Stimulated activated CD8-positive, alpha-beta memory T cell treated with anti-CD3 and anti-CD28 coated beads, Interleukin-7, amount 100 ng/mL, for 24 hours (primary cell): ENCODE results near the gene SLC9A3.

ENCODE experiments used
- DNase-seq: peaks from one replicate; pipeline ENCODE4 v3.0.0-alpha.2; 2020; ENCODE audit warnings: low read depth

SLC9A3 gene

DNA sequence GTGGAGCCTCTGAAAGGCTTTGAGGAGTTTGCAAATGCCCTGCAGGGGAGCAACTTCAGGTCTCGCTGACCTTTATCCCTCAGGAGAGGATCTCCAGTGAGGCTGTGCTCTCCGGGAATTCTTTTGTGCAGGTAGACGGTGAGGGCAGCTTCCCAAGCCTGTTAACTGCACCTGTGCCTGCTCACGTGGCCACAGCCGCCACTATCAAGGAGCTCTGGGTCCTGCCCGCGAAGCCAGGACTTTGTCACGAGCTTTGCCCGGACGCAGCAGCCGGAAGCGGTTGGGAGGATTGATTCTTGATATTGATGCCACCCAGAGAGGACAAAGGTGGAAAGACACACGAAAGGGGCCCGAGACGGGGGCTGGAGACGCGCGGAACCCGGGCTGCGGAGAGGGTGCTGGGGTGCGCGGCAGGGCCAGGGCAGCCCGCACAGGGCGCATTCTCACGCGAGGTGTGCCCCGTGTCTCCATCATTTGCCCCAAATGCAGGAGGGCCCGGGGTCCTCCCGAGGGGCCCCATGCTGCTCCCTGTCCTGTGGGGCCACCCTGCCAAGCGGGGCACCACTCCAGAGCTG, 18.2 kb downstream of the SLC9A3 start:
- no peak for DNase-seq

DNA sequence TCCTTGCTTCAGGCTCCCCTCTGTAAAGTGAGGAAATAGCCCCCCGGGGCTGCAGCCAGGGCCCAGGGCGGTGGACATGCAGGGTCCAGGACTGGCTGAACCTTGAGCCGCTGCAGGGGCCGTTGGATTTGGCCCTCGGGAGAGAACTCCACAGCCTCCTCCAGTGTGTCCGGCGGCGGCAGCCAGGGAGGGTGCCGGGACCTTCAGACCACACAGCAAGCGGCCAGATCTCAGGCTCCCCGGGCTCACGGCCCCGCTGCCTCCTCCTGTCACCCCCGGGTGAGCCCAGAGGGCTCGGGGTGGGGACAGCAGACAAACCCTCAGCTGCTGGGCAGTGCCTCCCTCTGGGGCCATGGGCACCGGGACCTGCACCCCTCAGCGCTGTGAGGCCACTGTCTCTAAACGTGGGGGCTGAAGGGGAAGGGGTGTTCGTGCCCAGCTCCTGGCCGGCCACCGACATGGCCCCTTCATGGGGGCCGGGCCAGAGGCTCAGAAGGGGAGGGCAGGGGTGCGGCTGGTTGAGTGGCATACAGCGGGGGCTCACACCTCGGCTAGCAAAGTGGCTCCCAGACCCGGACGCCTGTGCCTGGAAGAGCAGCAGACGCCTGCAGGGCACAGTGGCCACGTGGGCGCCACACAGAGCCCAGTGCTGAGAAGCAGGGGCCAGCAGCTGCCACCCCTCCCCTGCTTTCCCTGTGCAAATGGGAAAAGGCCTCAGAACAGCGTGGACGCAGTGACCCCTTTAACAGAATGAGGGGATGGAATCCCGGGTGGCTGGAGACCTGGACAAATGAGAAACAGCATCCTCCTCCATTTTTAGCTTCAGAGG, 19.7 kb downstream of the SLC9A3 start:
- no peak for DNase-seq

DNA sequence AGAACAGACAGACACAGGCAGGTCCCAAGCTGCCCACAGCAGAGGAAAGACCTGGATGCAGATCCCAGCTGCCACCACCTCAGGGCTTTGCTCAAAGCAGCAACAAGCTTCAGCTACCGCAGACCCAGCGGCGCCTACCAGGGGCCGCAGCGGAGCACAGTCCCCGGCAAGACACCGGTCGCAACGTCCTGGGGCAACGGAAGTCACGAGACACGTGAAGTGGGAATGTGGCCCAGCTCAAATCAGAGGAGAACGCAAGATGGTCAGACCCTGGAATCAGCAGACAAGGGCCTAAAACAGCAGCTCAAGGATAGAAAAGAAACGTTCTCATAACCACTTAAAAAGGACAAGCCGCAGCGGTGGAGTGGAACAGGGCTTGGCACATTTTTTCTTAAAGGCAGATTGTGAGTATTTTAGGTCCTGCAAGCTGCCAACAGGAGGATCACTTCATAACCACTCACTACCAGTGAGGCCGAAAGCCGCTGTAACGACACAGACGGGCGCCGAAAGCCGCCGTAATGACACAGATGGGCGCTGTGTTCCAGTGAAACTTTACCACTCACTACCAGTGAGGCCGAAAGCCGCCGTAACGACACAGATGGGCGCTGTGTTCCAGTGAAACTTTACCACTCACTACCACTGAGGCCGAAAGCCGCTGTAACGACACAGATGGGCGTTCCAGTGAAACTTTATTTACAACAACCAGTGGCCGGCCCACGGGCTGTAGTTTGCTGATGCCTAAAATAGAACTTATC, 21.7 kb downstream of the SLC9A3 start:
- DNase-seq, result no peak

DNA sequence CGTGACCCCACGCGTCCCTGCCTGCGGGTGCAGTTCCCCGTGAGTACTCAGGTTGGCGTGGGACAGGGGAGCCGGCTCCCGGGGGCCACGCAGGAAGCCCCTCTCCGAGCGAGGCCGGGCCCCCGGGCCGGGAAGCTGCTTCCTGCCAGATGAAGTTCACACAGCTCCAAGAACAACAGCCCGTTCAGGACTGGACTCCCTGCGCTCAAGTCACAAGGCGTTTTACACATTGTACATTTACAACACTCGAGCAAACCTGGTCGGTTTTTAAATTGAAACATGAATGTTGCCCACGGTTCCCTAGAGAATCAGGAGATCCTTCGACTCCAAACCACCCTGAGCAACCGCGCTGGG, 22.4 kb downstream of the SLC9A3 start:
- DNase-seq, result no peak

DNA sequence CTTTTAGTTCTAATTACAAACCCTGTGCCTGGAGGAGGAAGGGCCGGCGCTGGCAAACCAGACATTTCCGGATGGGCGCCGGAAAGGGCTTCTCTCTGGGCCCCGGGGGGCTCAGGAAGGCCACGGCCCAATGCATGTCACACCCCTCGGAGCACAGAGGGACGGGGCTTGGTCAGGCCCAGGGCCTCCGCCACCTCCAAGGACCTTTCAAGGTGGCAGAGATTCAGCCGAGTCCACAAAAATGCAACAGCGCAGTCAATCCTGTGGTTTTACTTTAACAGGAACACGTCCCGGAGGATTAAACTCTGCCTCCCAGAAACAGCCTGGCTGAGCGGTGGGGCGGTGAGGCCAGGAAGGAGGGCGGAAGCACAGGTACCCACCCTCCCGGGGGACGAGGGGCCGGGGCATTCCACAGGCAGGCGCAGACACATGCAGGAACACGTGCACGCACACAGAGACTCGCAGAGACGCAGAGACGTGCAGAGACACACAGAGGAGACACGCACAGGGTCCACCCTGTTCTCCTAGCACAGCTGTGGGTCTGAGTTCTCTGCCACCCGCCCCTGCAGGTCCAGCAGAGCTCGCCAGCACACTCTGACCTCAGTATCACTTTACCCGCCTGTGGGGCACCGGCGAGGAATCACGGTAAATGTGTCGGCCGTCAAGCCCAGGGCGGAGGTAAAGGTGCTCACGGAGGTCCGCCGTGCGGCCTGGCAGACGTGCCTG, 23.0 kb downstream of the SLC9A3 start:
- no peak for DNase-seq

DNA sequence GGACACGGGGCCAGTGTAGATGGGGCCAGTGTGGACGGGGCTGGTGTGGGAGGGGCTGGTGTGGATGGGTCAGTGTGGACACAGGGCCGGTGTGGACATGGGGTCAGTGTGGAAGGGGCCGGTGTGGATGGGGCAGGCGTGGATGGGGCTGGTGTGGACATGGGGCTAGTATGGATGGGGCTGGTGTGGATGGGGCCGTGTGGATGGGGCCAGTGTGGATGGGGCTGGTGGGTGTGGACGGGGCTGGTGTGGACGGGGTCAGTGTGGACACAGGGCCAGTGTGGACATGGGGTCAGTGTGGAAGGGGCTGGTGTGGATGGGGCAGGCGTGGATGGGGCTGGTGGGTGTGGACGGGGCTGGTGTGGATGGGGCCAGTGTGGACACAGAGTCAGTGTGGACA, 23.8 kb downstream of the SLC9A3 start:
- DNase-seq, result no peak

DNA sequence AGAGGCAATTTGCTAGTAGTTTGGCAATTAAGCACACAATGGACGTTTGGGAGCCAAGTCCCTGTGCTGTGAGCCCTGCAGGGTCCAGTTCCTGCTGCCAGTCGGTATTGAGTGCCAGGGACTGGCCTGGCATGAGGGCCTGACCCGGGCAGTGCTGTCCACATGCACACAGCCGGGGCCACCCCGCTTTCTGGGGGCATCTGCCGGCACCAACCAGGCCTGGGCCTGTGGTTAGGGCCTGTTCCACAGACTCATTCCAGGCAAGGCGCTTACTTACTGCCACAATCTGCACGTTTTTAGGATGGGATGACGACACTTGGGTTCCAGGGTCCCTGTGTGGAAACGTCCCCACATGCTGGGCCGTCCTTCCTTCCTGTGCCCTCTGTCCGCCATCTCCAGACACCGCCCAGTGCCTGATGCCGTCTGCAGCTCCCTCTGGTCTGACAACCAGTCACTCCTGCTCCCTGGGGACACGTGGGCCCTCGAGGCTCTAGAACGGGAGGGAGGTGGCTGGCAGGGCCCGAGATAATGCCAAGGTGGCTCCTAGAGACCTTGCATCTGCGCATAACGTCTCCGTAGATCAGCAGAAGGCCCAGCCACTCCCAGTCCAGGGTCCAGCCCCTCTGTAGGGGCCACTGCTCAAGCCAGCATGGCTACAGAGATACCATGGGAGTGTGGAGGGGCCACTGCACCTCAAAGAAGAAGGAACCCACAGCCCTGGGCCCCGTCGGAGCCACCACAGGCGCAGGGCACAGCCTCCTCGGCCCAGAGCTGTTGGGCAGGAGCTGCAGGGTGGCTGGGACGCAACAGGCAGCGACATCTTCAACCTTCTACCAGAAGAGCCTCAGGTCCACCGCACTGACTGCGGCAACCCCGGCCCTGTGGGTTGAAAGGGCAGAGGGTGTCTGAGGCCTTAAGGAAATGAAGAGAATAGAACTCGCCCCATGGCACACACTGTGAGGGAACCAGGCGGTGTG, 24.7 kb downstream of the SLC9A3 start:
- no peak for DNase-seq

DNA sequence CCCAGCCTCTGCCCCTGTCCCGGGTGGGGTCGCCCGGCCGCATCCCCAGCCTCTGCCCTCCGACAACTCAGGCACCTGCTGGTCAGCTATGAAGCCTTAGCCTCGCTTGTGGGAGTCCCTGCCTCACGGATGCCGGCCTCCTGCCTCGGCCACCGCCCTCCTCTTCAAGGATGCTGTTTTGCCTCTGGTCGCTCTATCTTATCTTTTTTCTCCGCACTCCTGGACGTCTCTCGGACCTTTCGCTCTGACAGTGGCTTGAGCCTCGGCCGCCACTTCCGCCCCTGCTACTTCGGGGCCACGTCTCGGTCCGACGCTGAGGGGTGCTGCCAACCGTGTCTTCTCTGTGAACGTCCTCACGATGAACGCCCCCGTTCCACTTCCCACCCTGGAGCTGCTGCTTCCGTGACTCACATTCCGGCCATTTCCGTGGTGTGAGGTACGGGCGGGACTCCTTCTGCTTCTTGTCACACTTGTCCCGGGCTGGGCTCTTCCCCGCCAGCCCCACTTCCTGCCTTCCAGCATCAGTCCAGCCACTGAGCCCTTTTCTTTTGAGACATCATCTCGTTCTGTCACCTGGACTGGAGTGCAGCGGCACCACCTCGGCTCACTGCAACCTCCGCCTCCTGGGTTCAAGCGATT, 26.3 kb downstream of the SLC9A3 start:
- no peak for DNase-seq

DNA sequence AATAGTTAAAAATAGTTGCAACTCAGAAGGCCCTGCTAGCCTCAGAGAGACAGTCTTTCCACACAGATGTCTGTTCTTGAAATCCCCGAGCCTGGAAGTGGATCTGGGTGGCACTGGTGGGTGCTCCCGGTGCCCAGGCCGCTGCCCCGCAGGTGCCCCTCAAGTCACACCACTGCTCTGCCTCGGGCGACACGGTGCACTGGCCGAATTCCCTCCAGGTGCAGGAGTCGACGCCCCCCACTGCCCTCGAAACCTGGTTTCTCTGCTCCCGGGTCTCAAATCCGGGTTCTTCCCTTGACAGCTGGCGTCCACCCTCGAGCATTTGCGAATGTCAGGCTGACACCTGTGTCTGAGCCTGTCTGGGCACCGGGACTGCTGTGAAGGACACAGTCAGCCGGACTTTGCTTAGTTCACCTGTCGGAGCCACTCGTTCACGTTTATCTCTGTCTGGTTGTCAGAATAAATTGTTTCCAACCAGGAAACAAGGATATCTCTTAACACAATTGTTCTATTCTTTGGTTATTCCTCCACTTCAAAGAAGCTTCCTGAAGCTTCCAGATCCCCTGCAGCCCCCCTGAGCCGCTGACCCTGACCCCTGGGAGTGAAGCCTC, 27.1 kb downstream of the SLC9A3 start:
- DNase-seq, result no peak

DNA sequence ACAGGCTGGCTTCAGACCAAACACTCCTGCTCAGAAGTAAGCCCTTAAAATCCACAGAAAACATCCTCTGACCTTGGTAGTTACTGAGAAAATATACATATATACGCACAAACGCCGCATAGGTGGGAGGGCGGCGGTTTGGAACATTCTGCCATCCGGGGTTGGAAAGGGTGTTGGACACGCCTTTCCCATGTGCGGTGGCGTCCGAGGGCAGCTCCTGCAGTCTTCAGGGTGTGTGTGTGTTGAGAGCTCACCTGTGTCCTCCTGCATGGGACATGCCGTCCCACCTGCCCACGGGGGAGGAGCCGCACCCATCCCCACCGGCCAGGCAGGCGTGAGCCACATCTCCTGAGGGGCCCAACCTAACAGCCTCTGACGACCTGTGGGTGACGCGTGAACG, 28.2 kb downstream of the SLC9A3 start:
- DNase-seq, result no peak

DNA sequence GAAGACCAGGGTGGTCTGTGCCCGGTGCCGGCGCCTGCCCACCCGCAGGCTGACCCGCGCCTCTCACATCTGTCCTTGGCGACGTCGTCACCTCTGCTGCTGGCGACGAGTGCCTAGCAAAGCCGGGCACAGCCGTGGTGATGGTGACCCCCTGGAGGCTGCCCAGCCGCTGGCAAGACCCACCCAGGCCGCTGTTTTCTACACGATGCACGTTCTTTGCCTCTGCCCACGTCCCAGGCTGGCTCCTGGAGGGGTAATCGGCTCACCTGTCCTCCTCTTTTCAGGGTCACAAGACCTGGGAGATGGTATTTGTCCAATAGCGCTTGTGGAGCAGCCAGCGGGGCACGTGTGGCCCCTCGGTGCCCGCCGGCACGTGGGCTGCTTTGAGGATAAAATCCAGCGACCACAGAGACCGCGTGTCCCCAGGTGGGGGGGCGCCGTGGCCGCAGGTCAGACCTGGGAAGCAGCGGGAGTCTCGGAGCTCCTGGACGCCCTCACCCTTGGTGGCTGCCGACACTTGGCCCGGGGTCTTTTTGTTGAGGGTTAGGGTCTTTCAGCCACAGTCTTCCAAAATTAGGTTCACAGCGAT, 29.5 kb downstream of the SLC9A3 start:
- DNase-seq, result no peak

DNA sequence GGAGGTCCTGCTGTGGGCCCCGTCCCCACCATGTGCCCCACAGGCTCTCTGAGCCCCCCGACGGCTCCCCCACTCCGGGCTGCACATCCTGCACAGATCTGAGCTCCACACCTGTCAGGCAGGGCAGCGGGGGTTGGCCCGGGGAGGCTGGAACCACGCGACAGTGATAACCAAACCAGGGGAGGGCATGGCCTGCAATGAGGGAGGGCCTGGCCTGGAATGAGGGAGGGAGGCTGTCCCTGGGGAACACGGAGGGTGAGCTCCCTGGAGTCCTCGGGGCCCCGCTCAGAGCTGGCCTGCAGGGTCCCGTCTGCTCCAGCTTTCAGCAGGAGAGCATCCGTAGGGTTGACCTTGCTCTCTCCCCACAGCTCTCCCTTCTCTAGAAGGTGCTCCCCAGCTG, 30.5 kb downstream of the SLC9A3 start:
- DNase-seq, result no peak

DNA sequence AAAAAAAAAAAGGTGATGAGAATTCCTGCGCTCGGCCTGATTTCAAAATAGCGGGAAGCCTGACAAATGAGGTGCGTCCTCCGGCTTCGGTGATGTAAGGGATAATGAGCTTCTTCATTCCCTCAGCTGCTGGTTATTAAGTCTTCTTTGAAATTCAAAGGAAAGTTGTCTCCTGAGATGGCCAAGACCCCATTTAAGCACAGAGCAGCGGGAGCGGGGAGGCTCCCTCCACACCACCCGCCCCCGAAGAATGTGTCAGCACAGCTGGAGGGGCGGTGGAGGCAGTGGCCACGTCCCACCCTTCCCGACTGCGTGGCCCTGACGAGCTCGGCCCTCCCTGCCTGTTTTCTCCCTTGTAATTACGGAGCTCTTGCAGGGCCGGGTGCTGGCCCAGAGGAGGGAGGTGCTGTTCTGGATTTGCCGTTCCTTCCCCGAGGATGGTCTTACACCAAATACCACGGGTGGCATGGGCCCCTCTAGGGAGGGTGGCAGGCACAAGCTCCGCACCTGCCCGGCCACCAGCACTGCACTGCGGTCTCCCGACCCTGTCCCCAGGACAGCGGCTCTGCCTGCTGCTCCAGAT, 31.0 kb downstream of the SLC9A3 start:
- DNase-seq, result no peak

DNA sequence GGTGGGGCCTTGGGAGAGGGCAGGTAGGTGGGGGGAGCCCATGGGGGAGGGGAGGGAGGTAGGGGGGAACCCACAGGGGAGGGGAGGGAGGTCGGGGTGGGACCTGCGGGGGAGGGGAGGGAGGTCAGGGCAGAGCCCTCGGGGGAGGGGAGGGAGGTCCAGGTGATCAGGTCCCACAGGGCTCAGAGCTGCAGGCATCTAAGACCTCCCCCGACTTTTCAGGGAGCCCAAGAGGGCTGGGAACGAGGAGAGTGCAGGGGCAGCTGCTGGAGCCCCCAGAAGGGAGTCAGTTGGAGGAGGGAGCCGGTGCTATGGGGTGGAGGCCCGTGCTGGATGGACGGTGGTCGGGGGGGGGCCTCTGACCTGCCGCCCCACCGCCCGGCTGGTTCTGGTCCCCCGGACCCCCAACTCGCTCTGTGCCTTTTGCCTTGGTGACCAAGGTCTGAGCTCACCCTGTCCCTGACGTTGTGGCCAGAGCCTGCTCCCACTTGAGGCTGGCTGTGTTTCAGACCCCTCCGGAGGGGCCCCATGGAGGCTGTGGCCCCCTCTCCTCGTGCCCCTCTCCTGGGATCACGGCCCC, 31.8 kb downstream of the SLC9A3 start:
- no peak for DNase-seq

DNA sequence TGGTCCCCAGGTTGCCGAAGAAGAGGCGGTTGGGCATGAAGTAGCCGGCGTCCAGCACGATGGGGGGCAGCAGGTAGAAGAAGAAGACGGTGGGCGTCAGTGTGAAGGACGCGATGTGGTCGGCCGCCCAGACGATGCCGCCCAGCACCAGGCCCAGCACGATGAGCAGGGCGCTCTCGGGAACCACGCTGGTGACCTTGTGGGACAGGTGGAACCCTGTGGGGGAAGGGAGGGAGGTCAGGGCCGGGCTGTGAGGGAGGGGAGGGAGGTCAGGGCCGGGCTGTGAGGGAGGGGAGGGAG, 32.4 kb downstream of the SLC9A3 start:
- no peak for DNase-seq

DNA sequence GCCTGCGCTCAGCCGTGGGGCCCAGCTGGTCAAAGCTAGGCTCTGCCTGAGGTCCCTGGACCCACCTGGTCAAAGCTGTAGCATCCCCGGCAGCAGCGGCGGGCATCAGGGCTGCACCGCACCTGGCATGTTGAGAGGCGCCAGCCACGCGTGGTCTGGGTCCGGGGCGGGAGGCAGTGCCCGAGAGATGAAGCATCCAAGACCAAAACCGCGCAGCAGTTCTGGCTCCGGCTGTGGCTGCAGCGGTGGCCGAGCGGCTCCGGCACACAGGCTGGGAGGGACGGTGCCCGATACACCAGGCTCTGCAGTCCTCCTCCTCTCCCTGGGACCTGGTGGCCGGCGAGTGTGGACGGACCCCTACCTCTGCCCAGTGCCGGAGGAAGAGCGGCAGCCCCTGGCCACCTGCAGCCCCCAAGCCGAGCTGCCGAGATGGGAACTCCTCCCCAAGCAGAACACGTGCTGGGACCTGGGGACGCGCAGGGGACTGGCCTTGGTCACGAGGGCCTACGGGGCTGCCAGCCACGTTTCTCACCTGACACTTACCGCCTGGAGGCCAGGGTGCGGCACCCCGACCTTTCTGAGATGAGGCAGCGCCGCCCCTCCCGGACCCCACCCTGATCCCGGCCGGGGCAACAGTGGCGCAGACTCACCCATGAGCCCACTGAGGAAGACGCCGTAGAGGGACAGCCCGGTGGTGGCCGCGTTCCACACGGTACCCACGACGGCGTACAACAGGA, 33.0 kb downstream of the SLC9A3 start:
- DNase-seq, result no peak

DNA sequence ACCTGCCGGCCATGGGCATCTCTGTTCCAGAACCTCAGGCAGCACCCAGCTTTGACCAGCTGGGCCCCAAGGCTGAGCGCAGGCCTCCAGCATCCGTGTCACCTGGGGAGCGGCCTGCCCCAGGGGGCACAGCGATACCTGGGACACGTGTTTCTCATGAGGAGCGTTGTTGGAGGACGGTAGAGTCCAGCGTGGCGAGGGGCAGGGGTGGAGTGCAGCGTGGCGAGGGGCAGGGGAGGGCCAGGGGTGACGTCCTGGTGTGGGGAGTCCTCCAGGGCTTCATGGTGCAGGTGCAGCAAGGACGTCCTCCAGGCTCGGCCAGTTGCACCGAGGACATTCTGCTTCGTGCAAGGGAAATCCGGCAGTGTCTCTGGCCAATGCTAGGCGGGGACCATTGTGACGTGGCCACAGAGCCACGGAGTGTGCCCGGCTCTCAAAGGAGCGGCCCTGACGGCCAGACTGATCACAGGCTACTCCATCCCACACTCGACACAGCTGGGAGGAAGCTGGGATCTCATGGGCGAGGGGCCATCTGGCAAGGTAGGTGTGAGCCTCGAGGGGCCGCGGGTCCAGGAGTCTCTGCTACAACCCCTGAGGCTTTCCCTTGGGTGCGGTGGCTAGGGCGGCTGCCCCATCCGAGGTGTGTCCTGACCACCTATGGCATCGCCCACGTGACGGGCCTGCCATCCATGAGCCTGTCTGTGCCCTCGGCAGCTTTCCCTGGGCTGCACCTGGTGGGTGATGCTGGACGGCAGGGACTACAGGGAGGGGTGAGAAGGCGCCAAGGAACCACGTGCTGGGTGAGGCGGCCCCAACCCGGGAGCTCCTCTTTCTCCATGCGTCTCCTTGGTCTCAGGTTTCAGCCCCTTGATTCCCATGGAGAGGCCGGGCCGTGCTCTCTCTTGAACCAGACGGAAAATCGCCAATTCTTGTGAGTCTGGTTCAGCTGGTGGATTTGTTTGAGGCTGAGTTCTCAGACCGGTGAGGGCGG, 33.8 kb downstream of the SLC9A3 start:
- no peak for DNase-seq

DNA sequence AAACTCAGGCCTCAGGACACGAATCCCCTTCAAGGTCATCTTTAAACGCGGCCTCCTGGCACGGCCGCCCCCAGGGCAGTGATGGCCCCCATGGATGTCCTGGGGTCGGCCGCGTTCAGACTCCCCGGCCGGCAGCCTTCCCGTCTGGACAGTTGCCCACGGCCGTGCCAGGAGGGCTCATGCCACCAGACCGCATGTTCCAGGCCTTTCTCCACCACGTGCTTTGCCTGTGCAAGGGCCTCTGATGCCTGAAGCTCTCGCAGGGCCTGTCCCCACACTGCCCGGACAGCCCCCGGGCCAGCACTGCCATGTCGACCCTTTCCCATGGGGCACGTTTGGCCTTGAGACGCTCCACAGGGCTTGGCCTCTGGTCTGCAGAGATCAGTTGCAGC, 34.6 kb downstream of the SLC9A3 start:
- no peak for DNase-seq
